ENCODE results near the gene AGL.
"Not testable (repeated sequence)": the region's sequence is repeated elsewhere in the genome, so short reads cannot be mapped to it uniquely, and the experiment has no call there.

AGL gene

DNA sequence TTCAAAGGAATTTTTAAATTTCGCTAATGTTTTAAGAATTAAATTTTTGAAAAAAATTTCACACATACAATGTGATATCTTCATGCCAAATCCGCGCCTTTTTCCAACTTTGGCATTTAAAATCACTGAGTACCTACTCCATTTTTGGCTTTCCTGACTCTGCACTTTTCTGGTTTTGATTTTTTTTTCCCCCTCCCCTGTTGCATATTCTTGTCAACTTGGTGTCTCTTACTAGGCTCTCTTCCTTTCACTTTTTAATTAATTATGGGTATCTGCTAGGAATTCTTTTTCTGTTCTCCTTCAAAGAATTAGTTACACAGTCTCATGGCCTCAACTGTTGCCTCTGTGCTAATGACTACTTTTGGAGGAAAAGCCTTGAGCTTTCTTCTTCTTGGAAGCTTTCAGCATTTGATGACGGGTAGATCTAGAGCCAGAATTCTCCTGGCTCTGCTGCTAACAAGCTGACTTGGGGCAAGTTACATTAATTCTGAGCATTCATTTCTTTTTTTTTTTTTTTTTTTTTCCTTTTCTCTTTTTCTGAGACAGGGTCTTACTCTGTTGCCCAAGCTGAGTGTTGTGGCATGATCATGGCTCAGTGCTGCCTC lies 1.8 kb downstream of the AGL start:
- DNase-seq: no peak

DNA sequence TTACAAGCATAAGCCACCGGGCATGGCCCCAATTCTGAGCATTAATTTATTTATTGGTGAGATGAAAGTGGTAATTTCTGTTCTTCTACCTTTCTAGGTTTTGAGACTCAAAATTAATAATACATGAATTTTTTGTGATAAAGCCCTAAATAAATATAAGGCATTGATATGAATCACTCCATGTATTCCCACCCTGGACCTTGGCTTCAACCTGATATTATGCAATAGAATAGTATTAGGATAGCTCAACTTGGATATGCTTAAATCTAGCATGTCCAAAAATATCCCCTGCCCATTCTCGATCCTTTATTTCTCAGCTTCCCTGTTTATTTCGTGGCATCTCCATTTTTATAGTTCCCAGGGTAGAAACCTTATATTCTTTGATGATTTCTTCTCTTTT lies 2.5 kb downstream of the AGL start:
- DNase-seq: no peak

DNA sequence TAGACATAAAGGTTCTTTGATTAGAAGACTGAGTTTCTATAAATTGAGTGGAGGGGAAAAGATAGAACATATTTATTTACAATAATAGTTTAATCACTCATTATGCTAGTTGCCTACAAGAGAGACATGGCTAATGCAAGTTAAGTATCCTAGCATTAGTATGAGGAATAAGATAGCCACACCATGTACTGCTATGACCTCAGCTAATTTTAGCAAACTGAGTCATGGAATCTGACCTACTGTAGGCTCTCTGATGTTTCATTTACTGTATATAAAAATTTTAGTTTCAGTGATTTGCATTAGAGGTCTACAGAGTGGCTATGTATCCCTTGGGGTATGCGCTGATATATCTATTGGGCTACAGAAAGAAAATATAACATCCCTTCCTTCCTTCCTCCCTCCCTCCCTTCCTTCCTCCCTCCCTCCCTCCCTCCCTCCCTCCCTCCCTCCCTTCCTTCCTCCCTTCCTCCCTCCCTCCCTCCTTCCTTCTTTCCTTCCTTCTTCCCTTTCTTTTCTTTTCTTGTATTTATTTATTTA lies 5.8 kb downstream of the AGL start:
- DNase-seq: no peak

DNA sequence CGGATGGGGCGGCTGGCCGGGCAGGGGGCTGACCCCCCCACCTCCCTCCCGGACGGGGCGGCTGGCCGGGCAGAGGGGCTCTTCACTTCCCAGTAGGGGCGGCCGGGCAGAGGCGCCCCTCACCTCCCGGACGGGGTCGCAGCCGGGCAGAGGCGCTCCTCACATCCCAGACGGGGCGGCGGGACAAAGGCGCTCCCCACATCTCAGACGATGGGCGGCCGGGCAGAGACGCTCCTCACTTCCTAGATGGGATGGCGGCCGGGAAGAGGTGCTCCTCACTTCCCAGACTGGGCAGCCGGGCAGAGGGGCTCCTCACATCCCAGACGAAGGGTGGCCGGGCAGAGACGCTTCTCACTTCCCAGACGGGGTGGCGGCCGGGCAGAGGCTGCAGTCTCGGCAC lies 6.9 kb downstream of the AGL start:
- DNase-seq: not testable (repeated sequence)

DNA sequence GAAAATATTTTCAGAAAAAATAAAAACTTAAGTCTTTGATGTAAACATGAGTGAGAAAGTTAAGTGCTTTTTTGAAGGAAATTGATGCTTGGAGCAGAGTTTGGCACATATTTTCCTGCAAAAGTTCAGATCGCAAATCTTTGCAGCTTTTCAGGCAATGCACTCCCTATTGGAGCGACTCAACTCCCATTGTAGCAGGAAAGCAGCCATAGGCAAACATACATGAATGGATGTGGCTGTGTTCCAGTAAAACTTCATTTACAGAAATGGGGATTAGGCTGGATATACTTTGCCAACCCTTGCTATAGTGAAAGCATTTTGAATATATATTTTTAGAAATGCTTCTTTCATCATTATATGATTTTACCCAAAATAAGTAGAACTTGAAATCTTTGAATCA lies 8.1 kb downstream of the AGL start:
- no peak for DNase-seq

DNA sequence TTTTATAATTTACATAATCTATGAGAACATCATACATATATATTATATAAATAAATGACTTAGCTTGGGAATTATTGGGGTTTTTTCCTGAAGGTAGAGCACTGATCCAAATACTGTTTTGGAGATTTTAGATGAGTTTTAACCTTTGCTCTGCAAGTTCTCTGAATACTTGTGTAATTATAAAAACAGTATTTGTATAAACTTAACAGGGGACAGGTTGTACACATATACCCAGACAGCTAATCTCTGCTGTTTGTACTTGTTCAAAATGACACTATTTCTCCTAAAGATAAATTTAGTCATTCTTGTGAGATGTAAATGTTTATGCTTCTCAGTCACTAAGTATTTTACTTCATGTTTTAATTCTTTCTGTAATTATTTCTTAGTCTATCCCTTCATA lies 8.7 kb downstream of the AGL start:
- no peak for DNase-seq

DNA sequence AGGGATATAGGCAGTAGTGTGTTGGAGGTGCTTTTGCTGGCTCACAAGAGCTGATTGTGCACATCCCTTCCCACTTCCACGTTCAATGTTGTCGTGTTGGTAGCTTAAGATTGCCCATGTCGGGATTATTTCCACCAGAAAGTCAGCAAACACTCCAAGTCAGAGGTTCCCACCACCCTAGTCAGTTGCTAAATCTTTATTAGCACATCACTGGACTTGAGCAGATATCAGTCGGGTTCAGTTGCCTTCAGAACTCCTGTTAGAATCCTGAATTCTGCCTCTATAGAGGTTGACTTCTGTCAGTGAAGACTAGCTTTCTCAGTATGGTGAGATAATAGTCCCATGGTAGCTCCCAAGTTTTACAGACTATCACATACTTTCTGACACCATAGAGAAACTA lies 10.5 kb downstream of the AGL start:
- no peak for DNase-seq

DNA sequence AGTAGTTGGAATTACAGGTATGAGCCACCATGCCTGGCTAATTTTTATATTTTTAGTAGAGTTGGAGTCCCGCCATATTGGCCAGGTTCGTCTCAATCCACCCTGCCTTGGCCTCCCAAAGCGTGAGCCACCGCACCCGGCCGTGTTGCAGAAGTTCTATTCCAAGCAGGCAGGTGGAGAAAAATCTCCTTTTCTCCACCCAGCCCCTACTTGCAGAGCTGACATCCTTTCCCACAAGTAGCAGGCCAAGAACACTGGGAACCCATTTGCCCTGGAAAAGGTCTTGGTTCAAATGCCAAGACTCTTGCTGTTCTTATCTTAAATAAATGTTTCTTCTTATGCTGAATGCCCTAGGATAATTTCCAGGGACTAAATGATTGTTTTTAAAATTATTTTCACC lies 17.5 kb downstream of the AGL start:
- no peak for DNase-seq

DNA sequence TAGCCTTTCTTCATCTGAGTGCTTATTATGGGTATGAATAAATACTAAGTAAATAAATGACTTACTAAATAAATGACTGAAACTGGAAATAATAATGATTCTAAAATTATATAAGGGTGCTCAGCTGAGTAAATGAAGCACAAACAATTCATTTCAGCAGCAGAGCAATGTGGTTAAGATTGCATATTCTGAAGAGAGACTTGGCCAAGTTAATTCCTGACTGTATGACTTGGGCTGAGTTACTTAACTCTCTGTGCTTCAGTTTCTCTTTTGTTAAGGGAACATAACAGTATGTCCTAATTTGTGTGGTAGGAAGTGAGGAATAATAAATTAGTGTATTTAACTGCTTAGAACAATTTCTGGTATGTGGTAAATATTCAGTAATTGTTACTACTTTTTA lies 19.1 kb downstream of the AGL start:
- DNase-seq: no peak

DNA sequence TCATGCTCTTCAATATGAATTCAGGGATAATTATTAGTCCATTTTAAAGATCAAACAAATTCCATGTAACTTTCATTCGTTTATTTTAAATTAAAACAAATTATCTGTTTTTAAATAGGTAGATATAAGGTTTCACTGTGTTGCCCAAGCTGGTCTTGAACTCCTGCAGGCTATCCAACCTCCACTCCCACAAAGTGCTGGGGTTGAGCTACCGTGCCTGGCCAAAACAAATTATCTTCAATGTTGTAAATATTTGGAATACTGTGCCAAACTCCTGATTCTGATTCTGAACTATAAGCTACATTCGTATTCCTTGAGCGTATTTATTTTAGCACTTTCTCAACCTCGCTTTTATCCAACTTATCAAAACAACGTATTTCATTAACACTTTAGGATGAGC lies 19.6 kb downstream of the AGL start:
- no peak for DNase-seq

DNA sequence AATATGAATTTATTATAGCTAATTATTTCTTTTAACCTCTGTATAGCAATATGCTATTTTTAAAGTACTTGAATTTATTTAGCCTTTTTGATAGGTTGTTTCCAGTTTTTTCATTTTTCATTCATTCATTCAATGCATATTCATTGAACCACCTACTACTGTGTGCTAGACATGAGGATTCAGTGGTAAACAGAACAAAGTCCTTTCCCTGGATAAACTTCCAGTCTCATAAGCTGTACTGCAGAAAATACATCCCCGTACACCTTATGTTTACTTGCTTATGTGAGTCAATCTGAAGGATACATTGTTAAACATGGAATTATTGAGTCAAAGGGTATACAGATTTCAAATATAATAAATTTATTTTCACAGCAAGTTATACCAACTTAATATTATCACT lies 21.9 kb downstream of the AGL start:
- no peak for DNase-seq

DNA sequence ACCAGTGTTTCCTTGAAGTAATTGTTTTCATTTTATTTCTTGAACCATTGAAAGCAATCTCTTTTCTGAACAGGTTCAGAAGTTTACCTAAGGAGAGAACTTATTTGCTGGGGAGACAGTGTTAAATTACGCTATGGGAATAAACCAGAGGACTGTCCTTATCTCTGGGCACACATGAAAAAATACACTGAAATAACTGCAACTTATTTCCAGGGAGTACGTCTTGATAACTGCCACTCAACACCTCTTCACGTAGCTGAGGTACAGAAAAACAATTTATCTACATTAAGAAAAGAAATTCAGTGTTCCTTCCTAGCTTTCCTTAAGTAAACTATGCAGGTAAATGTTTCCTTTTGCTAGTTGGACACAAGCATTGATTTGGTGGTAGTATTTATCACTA lies 27.4 kb downstream of the AGL start:
- no peak for DNase-seq

DNA sequence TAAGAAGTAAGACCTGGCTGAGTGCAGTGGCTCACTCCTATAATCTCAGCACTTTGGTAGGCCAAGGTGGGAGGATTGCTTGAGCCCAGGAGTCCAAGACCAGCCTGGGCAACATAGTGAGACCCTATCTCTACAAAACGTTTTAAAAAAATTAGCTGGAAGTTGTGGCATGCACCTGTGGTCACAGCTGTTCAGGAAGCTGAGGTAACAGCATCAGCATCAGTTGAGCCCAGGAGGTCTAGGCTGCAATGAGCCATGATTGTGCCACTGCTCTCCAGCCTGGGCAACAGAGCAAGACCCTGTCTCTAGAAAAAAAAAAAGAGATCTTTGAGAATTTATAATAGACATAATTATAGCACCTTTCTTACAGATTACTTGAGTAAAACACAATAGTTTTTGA lies 36.0 kb downstream of the AGL start:
- DNase-seq: no peak

DNA sequence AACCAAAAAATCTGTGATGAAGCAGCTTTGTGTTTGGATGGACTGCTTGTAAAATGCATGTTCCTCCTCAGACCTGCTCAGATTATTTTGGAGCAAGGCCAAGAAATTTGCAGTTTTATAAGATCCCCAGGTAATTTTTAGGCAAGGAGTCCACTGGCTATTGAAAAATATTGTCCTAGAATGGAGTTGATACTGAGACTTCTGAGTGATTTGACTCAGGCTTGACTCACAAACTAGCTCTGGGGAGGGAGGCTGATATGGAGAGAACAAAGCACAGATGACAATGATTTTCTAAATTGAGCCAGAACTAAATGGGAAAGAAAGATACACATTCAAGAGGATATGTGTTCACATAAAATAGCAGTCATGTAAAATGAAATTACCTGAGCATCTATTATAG lies 36.7 kb downstream of the AGL start:
- DNase-seq: no peak

DNA sequence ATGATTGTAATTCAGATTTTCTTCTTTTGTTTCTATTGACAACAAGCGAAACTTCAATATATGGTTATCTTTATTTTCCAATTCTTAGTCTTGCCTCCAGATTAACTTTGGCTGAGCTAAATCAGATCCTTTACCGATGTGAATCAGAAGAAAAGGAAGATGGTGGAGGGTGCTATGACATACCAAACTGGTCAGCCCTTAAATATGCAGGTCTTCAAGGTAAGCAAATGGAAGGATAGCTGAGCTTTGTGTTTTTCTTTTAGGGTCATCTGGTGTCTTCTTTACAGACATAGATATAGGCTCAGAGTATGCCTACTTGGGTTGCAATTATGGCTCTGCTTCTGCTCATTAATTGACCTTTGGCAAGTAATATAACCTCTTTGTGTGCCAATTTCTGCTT lies 37.7 kb downstream of the AGL start:
- DNase-seq: no peak

DNA sequence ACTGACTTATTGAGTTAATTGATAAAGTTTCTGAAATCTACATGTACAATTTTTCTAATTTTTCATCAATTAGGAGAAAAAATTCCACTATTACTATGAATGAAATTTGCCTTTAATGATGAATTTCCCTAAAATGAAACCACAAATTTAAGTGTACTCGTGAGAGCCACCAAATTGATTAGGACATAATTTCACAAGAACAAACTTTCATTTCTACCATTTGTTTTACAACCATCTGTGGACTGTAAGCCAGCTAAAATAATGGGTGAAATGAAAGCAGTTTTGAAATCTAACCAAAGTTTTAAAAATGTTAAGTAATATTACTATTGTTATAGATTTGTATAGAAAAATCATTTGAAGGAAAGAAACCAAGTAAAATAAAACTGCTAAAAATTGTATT lies 41.8 kb downstream of the AGL start:
- no peak for DNase-seq

DNA sequence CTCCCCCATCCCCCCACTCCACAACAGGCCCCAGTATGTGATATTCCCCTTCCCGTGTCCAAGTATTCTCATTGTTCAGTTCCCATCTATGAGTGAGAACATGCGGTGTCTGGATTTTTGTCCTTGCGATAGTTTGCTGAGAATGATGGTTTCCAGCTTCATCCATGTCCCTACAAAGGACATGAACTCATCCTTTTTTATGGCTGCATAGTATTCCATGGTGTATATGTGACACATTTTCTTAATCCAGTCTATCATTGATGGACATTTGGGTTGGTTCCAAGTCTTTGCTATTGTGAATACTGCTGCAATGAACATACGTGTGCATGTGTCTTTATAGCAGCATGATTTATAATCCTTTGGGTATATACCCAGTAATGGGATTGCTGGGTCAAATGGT lies 53.1 kb downstream of the AGL start:
- not testable (repeated sequence) for DNase-seq

DNA sequence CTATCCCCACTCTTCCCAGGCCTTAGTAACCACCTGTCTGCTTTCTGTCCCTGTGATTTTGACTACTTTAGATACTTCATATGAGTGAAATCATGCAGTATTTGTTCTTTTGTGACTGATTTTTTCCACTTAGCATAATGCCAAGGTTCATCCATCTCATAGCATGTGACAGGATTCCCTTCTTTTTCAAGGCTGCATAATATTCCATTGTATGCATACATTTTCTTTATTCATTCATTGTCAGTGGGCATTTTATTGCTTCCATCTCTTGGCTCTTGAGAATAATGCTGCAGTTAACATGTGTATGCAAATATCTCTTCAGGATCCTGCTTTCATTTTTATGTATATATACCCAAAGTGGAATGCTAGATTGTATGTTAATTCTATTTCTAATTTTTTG lies 56.4 kb downstream of the AGL start:
- DNase-seq: no peak

DNA sequence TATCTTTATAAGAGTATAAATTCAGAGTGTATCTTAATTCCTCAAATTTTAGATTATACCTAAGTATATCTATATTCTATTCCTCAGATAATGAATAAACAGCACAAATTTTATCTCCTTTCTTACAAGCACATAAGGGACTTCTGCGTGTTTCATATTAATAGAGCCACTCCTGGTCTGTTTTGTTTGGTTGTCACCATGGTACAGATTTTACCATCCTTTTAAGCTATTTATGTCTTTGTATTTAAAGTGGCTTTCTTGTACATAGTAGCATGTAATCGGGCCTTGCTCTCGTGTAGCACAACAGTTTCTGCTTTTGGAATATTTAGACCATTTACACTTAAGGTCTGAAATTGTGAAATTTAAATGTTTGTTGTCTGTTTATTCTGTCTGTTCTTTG lies 67.1 kb downstream of the AGL start:
- DNase-seq: no peak

DNA sequence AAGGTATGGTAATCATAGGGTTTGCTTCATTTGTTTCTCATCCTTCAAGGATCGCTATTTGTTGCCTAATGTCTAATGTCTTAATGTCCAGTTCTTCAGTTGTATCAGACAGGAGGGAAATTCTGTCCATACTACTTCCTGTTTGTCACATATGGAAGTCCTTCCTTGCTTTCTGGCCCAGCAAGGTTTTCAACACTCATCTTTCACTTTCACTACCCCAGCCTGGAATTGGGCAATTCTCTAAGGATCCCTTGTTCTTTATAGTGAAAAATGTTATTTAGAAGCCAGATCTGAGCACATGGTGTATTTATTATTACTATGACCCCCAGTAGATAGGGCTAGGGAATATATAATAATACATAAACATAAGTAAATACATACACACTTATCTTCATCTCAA lies 69.1 kb downstream of the AGL start:
- no peak for DNase-seq

DNA sequence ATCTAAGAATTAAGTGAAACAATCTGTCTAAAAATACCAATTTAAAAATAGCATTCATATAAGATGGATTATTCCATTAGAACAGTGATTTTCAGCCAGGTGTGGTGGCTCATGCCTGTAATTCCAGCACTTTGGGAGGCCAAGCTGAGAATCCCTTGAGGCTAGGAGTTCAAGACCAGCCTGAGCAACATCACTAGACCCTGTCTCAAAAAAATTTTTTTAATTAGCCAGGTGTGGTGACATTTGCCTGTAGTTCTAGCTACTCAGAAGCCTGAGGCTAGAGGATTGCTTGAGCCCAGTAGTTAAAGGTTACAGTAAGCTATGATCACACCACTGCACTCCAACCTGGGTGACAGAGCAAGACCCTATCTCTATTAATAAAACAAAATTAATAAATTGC lies 84.6 kb downstream of the AGL start:
- no peak for DNase-seq

DNA sequence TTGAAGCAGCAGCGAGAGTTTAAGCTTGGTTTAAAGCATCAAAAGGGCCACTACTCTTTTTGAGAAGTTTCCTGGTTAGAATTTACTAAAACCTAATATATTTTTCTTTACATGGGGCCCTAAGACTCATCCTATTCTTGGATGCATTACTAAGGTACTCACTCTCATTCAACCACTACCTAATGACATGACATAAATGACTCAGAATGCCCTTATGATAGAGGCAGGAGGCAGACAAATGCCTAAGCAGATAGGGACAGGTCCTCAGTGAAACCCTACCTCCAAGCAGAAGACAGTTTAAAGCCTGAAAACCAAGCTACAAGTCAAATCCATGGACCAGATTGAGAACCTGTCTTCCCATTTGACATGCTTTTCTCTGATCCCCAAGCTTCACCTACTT lies 85.4 kb downstream of the AGL start:
- no peak for DNase-seq

DNA sequence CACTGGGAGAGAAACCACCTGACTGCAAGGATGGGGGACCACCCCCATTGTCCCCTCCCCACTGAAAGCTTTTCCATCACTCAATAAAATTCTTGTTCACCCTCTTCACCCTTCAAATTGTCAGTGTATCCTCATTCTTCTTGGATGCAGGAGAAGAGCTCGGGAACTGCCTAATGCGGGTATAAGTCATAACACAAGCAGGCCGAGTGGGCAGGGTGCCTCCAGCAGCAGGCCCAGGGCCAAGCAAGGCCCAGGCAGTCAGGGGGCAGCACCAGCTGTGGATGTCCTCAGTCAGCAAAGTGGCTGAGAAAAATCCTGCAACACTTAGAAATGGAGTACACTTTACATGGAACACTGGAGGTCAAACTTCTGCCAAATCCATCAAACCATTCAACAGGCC lies 85.9 kb downstream of the AGL start:
- no peak for DNase-seq

DNA sequence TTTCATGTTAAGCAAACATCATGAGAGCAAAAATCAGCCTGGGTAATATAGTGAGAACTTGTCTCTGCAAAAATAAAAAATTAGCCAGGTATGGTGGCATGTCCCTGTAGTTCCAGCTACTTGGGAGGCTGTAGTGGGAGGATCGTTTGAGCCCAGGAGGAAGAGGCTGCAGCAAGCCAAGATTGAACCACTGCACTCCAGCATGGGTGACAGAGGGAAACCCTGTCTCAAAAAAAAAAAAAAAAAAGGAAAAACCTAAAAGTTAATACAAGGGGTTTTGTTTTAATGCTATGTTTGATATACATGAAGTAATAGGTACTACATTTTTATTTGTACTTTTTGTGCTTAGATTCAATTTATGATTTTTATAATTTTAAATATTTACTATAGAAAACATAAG lies 92.6 kb downstream of the AGL start:
- DNase-seq: no peak

DNA sequence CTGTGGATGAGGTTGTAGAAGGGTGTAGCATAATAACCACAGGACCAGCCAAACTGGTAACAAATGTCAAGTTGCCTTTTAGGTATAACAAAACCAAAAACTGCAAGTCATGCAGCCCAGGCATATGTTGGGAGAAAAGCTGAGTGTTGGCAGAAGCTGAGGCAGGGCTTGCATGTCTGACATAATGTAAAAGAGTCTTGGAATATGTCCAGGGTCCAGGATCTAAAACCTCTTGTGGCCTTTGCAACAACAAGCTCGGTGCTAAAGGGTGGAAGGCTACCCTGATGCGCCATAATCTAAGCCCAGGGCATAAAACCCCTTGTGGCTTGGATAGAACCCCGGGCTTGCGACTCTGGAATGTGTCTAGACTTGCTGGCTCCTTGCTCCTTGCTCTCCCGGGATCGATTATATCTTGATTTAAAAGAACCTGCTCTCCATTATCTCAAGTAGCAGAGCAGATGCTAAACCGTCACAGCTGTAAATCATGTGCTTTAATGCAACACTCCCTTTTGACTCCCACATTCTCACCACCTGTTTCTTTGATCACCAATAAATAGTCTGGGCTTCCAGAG lies 93.1 kb downstream of the AGL start:
- no peak for DNase-seq
